HepG2 (cell line): Measurements from ENCODE around the gene HLA-DMB. TPM values are rescaled to one million over a fixed set of nuclear protein-coding genes. Genes with fewer than 3 reads are reported as not detected.

ENCODE experiments used
- ATF4 ChIP-seq, 2 experiments: fragments of 450-650 bp in 1 of 2; sonication (generic) in 1 of 2; formaldehyde crosslinking; IDR thresholded peaks; 2 replicates each; pipeline versions ENCODE4 v1.5.0 to v1.8.0; 2020 to 2022; ENCODE audit warnings: mild to moderate bottlenecking in 1 of 2, missing genetic modification reagents in 1 of 2
- GABPB1 ChIP-seq: IDR thresholded peaks from 2 replicates; pipeline ENCODE4 v1.6.1; 2016; ENCODE audit warnings: mild to moderate bottlenecking, missing genetic modification reagents, moderate library complexity, missing compliant biosample characterization
- GLMP ChIP-seq: sonication (generic); formaldehyde crosslinking; IDR thresholded peaks from 2 replicates; pipeline ENCODE4 v1.9.0; 2021; ENCODE audit warnings: missing genetic modification reagents, mild to moderate bottlenecking, borderline replicate concordance
- HIC2 ChIP-seq: sonication (generic); formaldehyde crosslinking; IDR thresholded peaks from 2 replicates; pipeline ENCODE4 v1.9.0; 2022; ENCODE audit warnings: low read depth, missing genetic modification reagents
- HMG20A ChIP-seq: IDR thresholded peaks from 2 replicates; pipeline ENCODE4 v1.6.1; 2016; ENCODE audit warnings: borderline replicate concordance
- HNF1A ChIP-seq, 2 experiments: sonication (generic) in 1 of 2; formaldehyde crosslinking in 1 of 2; IDR thresholded peaks; 2 replicates each; pipeline versions ENCODE4 v1.4.0 to v1.6.1; 2016 to 2020; ENCODE audit warnings: borderline replicate concordance in 1 of 2, low read depth in 1 of 2, mild to moderate bottlenecking in 1 of 2, missing genetic modification reagents in 1 of 2
- KLF16 ChIP-seq, 2 experiments: sonication (generic) in 1 of 2; formaldehyde crosslinking in 1 of 2; IDR thresholded peaks; 2 replicates each; pipeline versions ENCODE4 v1.6.1 to v1.8.0; 2016 to 2023; ENCODE audit warnings: missing genetic modification reagents in 2 of 2, missing compliant biosample characterization in 1 of 2
- MAF1 ChIP-seq: sonication (generic); formaldehyde crosslinking; IDR thresholded peaks from 2 replicates; pipeline ENCODE4 v1.5.0; 2020; ENCODE audit warnings: missing genetic modification reagents, borderline replicate concordance
- NFE2L1 ChIP-seq: sonication (generic); formaldehyde crosslinking; IDR thresholded peaks from 2 replicates; pipeline ENCODE4 v1.4.0; 2020; ENCODE audit warnings: missing genetic modification reagents, mild to moderate bottlenecking, borderline replicate concordance
- PAF1 ChIP-seq: IDR thresholded peaks from 2 replicates; pipeline ENCODE4 v1.6.1; 2016; ENCODE audit warnings: missing genetic modification reagents, missing compliant biosample characterization
- RAD51 ChIP-seq: fragments of 450-650 bp; IDR thresholded peaks from 2 replicates; pipeline ENCODE4 v1.6.1; 2016; ENCODE audit warnings: borderline replicate concordance
- USF2 ChIP-seq, 2 experiments: sonication (generic) in 1 of 2; formaldehyde crosslinking in 1 of 2; IDR thresholded peaks; 2 replicates each; pipeline versions ENCODE4 v1.5.1 to v1.6.1; 2011 to 2020; ENCODE audit warnings: borderline replicate concordance in 1 of 2, low read depth in 1 of 2, low read length in 1 of 2, mild to moderate bottlenecking in 1 of 2, missing genetic modification reagents in 1 of 2, moderate library complexity in 1 of 2
- ZFP41 ChIP-seq: sonication (generic); formaldehyde crosslinking; IDR thresholded peaks from 2 replicates; pipeline ENCODE4 v1.4.0; 2020; ENCODE audit warnings: mild to moderate bottlenecking, missing genetic modification reagents, borderline replicate concordance
- ZNF720 ChIP-seq: sonication (generic); formaldehyde crosslinking; IDR thresholded peaks from 2 replicates; pipeline ENCODE4 v1.4.0; 2020; ENCODE audit warnings: missing genetic modification reagents
- ZNF737 ChIP-seq: sonication (generic); formaldehyde crosslinking; IDR thresholded peaks from 2 replicates; pipeline ENCODE4 v1.5.0; 2020; ENCODE audit warnings: missing genetic modification reagents, mild to moderate bottlenecking, borderline replicate concordance
- ZNF773 ChIP-seq: sonication (generic); formaldehyde crosslinking; IDR thresholded peaks from 2 replicates; pipeline ENCODE4 v1.4.0; 2020; ENCODE audit warnings: missing genetic modification reagents, borderline replicate concordance
- polyA plus RNA-seq, 8 experiments: library from polyadenylated mRNA; depleted of rRNA in 3 of 8; stranded (reverse) in 7 of 8; unstranded in 1 of 8; fragments of >200 nt; fragmentation: Illumina TruSeq in 4 of 8; extraction: Trizol in 4 of 8; gene quantifications; 2 replicates each; pipeline versions ENCODE4 v1.2.1 to v1.2.3, GENCODE V29; 2011 to 2016; ENCODE audit warnings: low read depth in 4 of 8, missing spikeins in 1 of 8, mixed read lengths in 1 of 8; ENCODE audit not compliant: insufficient read depth in 1 of 8
- total RNA-seq, 5 experiments: library from RNA; depleted of rRNA; stranded (reverse); fragments of >200 nt; fragmentation: Illumina TruSeq; extraction: Trizol; gene quantifications; 2 replicates each; pipeline ENCODE4 v1.2.3, GENCODE V29; 2016; ENCODE audit warnings: low read depth in 1 of 5

Gene HLA-DMB
- total and polyA plus RNA-seq, 2 of the 13 experiments (the other 11 are each of a cell fraction or from before 2014, with no cell fraction given): not detected

GRCh38 chr6:32894085-32895005 lies 46.5 kb downstream of the HLA-DMB start (continued):
- TF ChIP-seq GLMP (CRISPR knock-in tag) (no peak), HNF1A (IDR thresholded peaks at IDR 0.05; ENCODE audit: low read depth) (no peak), HNF1A (CRISPR knock-in tag; IDR thresholded peaks at IDR 0.05; ENCODE audit: borderline replicate concordance) (no peak), HMG20A (CRISPR knock-in tag) (peak; percentile 19; the same call in 1 of the 2 replicates), ZNF773 (no peak), KLF16 (CRISPR knock-in tag; IDR thresholded peaks at IDR 0.05) (peak in 1 of 2 experiments; percentile 93; a peak in 2 of 4 replicates), GABPB1 (CRISPR knock-in tag) (peak; percentile 92), NFE2L1 (CRISPR knock-in tag) (no peak; the same call in 1 of the 2 replicates), ZNF720 (CRISPR knock-in tag) (no peak), HIC2 (no peak), PAF1 (CRISPR knock-in tag) (no peak), USF2 (IDR thresholded peaks at IDR 0.05; ENCODE audit: low read depth, low read length) (no peak), USF2 (CRISPR knock-in tag; IDR thresholded peaks at IDR 0.05; ENCODE audit: borderline replicate concordance) (no peak), ZFP41 (CRISPR knock-in tag) (peak; percentile 95; the same call in 1 of the 2 replicates), ZNF737 (0 out of 2 replicates have a peak, but pooled peaks have one; percentile 68), ATF4 (CRISPR knock-in tag; IDR thresholded peaks at IDR 0.05) (peak in 1 of 2 experiments; percentile 21; a peak in 1 of 4 replicates), MAF1 (CRISPR knock-in tag) (no peak), RAD51 (no peak)
